Endothelial cell of umbilical vein (primary cell): Measurements from ENCODE around the gene RABEPK.

Experiments used
- EZH2 ChIP-seq: IDR thresholded peaks from 2 replicates; pipeline ENCODE4 v1.6.1; 2012; ENCODE audit warnings: borderline replicate concordance, low read depth, mild to moderate bottlenecking, moderate library complexity, low read length, inconsistent platforms; ENCODE audit not compliant: severe bottlenecking
- POLR2A ChIP-seq: IDR thresholded peaks from 2 replicates; pipeline ENCODE4 v1.6.1; 2012; ENCODE audit warnings: low read depth, mild to moderate bottlenecking, control low read depth, low read length
- POLR2AphosphoS5 ChIP-seq: IDR thresholded peaks from 2 replicates; pipeline ENCODE4 v1.6.1; 2012; ENCODE audit warnings: low read depth, mild to moderate bottlenecking, control low read depth, low read length, moderate library complexity; ENCODE audit not compliant: insufficient read depth
- TF ChIP-seq, protein P1 (sequence below), 2 donors: IDR thresholded peaks; 1 replicate in 1 of 2; 2 replicates in 1 of 2; pipeline ENCODE4 v1.5.1; 2011; ENCODE audit warnings: low read length in 2 of 2, mild to moderate bottlenecking in 2 of 2, moderate library complexity in 2 of 2, control low read depth in 1 of 2, inconsistent platforms in 1 of 2, low read depth in 1 of 2; ENCODE audit not compliant: insufficient read depth in 1 of 2; ENCODE audit errors: extremely low read depth in 1 of 2
- TF ChIP-seq, protein P2 (sequence below): IDR thresholded peaks from 2 replicates; pipeline ENCODE4 v1.6.1; 2011; ENCODE audit not compliant: insufficient read depth, insufficient read length

DNA sequence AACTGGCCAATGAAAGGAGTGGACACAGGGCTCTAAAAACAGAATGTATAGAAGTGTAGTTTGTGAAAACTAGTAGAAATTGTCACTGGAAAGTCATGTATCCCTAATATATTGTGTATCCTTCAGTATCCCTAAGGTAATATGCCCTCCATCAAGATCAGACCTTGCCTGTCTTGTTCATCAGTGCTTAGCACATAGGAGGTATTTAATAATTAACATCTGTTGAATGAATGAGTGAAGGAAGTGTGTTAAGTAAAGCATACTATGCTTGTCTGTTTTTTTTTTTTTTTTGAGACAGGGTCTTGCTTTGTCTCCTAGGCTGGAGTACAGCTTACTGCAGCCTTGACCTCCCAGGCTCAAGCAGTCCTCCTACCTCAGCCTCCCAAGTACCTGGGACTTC lies 77.1 kb downstream of the RABEPK start:
- TF ChIP-seq POLR2AphosphoS5 (no peak), POLR2A (no peak), EZH2 (no peak)
- TF ChIP-seq, protein P1, sequence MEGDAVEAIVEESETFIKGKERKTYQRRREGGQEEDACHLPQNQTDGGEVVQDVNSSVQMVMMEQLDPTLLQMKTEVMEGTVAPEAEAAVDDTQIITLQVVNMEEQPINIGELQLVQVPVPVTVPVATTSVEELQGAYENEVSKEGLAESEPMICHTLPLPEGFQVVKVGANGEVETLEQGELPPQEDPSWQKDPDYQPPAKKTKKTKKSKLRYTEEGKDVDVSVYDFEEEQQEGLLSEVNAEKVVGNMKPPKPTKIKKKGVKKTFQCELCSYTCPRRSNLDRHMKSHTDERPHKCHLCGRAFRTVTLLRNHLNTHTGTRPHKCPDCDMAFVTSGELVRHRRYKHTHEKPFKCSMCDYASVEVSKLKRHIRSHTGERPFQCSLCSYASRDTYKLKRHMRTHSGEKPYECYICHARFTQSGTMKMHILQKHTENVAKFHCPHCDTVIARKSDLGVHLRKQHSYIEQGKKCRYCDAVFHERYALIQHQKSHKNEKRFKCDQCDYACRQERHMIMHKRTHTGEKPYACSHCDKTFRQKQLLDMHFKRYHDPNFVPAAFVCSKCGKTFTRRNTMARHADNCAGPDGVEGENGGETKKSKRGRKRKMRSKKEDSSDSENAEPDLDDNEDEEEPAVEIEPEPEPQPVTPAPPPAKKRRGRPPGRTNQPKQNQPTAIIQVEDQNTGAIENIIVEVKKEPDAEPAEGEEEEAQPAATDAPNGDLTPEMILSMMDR (IDR thresholded peaks at IDR 0.05; ENCODE audit: extremely low read depth in 1 of 2, insufficient read depth in 1 of 2, low read depth in 1 of 2, low read length in 2 of 2), result no peak
- TF ChIP-seq, protein P2, sequence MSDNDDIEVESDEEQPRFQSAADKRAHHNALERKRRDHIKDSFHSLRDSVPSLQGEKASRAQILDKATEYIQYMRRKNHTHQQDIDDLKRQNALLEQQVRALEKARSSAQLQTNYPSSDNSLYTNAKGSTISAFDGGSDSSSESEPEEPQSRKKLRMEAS, result no peak
